Bronchial epithelial cell (primary cell): Measurements from ENCODE around the gene FBN3. TPM values are rescaled to one million over a fixed set of nuclear protein-coding genes. Genes with fewer than 3 reads are reported as not detected.
A peak's percentile ranks its signal among the peaks of the same experiment; 100 is the strongest.

Experiments used
- DNase-seq: peaks from one replicate; pipeline ENCODE4 v3.0.0-alpha.2; 2010; ENCODE audit warnings: low read depth
- FAIRE-seq: peaks from 2 replicates; lab custom pipeline; 2011; peaks lifted over from hg19 to GRCh38; lab: Jason Lieb, UNC
- H3K27me3 ChIP-seq: 2 replicates; pipeline ENCODE4 v1.5.1; 2011; ENCODE audit warnings: low read length; ENCODE audit not compliant: control insufficient read depth, insufficient read depth
- H3K36me3 ChIP-seq: 2 replicates; pipeline ENCODE4 v1.5.1; 2011; ENCODE audit warnings: low read length; ENCODE audit not compliant: control insufficient read depth, insufficient read depth
- H3K4me3 ChIP-seq: 2 replicates; pipeline ENCODE4 v1.5.1; 2011; ENCODE audit warnings: mild to moderate bottlenecking, low read depth, low read length, control low read depth
- CTCF ChIP-seq: IDR thresholded peaks from 2 replicates; pipeline ENCODE4 v1.5.1; 2011; ENCODE audit warnings: mild to moderate bottlenecking, moderate library complexity, low read length, control low read depth, inconsistent platforms; ENCODE audit not compliant: insufficient read depth, severe bottlenecking
- total RNA-seq: library from RNA; depleted of rRNA; stranded (reverse); fragments of >200 nt; gene quantifications from 2 replicates; pipeline ENCODE4 v1.2.1, GENCODE V29; 2014

The FBN3 gene
- total RNA-seq, 1 donor from 2014 or later = not detected

- DNase-seq (no peak), FAIRE-seq (no peak)
- TF ChIP-seq CTCF = no peak
- Histone ChIP-seq H3K4me3 (no peak overlapping the region), H3K36me3 (no peaks in the 10 kb centered on the region), H3K27me3 (no peaks in the 10 kb centered on the region)
Observed at GRCh38 chr19:8129061-8129618, 20.3 kb downstream of the FBN3 start.

- TF ChIP-seq CTCF = no peak
- Histone ChIP-seq H3K4me3 (no peak overlapping the region), H3K36me3 (no peaks in the 10 kb centered on the region), H3K27me3 (no peaks in the 10 kb centered on the region)
- FAIRE-seq = peak; percentile 60
- DNase-seq = no peak
Observed at GRCh38 chr19:8128551-8128950, 20.8 kb downstream of the FBN3 start.

GRCh38 chr19:8127311-8127710 lies 22.1 kb downstream of the FBN3 start:
- Histone ChIP-seq H3K27me3 (no peaks in the 10 kb centered on the region), H3K36me3 (no peaks in the 10 kb centered on the region), H3K4me3 (no peak overlapping the region)
- DNase-seq = no peak
- no peak for FAIRE-seq
- TF ChIP-seq CTCF = no peak

- no peak for TF ChIP-seq CTCF
- FAIRE-seq (no peak), DNase-seq (no peak)
- H3K36me3 ChIP-seq = no peaks in the 10 kb centered on the region
- H3K4me3 ChIP-seq = no peak overlapping the region
- H3K27me3 ChIP-seq = no peaks in the 10 kb centered on the region
Observed at GRCh38 chr19:8126511-8126910, 22.9 kb downstream of the FBN3 start.

GRCh38 chr19:8126008-8126407 lies 23.4 kb downstream of the FBN3 start:
- Histone ChIP-seq H3K36me3 (no peaks in the 10 kb centered on the region), H3K4me3 (no peak overlapping the region), H3K27me3 (no peaks in the 10 kb centered on the region)
- FAIRE-seq = no peak
- no peak for TF ChIP-seq CTCF
- no peak for DNase-seq

GRCh38 chr19:8123683-8124082 lies 25.7 kb downstream of the FBN3 start:
- H3K27me3 ChIP-seq = no peaks in the 10 kb centered on the region
- no peak for DNase-seq
- FAIRE-seq = no peak
- no peaks in the 10 kb centered on the region for H3K36me3 ChIP-seq
- H3K4me3 ChIP-seq = no peak overlapping the region
- no peak for TF ChIP-seq CTCF
